Measurements from ENCODE around the gene SPR.

The SPR gene

GRCh38 chr2:72933207-72933606 lies 46.0 kb downstream of the SPR start:
- no peak for DNase-seq

- DNase-seq = no peak
Observed at GRCh38 chr2:72933646-72934151, 46.5 kb downstream of the SPR start.

GRCh38 chr2:72934683-72935610 lies 47.7 kb downstream of the SPR start:
- no peak for DNase-seq

- DNase-seq = no peak
Observed at GRCh38 chr2:72935611-72935957, 48.4 kb downstream of the SPR start.

GRCh38 chr2:72936660-72937355 lies 49.6 kb downstream of the SPR start:
- no peak for DNase-seq

GRCh38 chr2:72937356-72937669 lies 50.1 kb downstream of the SPR start:
- no peak for DNase-seq

- no peak for DNase-seq
Observed at GRCh38 chr2:72938455-72938854, 51.2 kb downstream of the SPR start.

- no peak for DNase-seq
Observed at GRCh38 chr2:72940361-72940760, 53.2 kb downstream of the SPR start.

- DNase-seq = no peak
Observed at GRCh38 chr2:72940786-72941185, 53.6 kb downstream of the SPR start.

All from CD4-positive, alpha-beta T cell treated with Interleukin-17A for 1 hour (primary cell).